WTC11 (cell line): Measurements from ENCODE around the gene FAM32A. TPM values are rescaled to one million over a fixed set of nuclear protein-coding genes. Genes with fewer than 3 reads are reported as not detected.

Source experiments
- ATAC-seq: fragments of 200-7000 bp; cut with Tn5 transposase; 2 replicates; pipeline ENCODE4 v1.10.0; 2021; ENCODE audit warnings: mild to moderate bottlenecking, moderate library complexity
- CTCF ChIA-PET: fragments of 300-600 bp; sonication (Branson Sonifier 250); formaldehyde crosslinking; loops from one replicate; lab custom pipeline; 2021; ENCODE audit warnings: antibody characterized with exemption; lab: Charles Lee
- POLR2A ChIA-PET: fragments of 350-600 bp; sonication (Branson Sonifier 250); formaldehyde crosslinking; loops from one replicate; lab custom pipeline; 2021; ENCODE audit warnings: antibody characterized with exemption; lab: Charles Lee
- DNase-seq: peaks from one replicate; pipeline ENCODE4 v3.0.0; 2021; ENCODE audit warnings: low spot score
- H3K27ac Mint-ChIP-seq: 2 replicates; pipeline ENCODE4 v1.8.0; 2021; ENCODE audit warnings: mixed read lengths
- H3K27me3 Mint-ChIP-seq: 2 replicates; pipeline ENCODE4 v1.8.0; 2021; ENCODE audit warnings: low read depth, mild to moderate bottlenecking, moderate library complexity, mixed read lengths
- H3K36me3 Mint-ChIP-seq: 2 replicates; pipeline ENCODE4 v1.8.0; 2021; ENCODE audit warnings: mixed read lengths
- H3K4me1 Mint-ChIP-seq: 2 replicates; pipeline ENCODE4 v1.8.0; 2022; ENCODE audit warnings: mixed read lengths
- H3K4me3 Mint-ChIP-seq: 2 replicates; pipeline ENCODE4 v1.8.0; 2021; ENCODE audit warnings: mild to moderate bottlenecking, moderate library complexity, mixed read lengths
- H3K9me3 Mint-ChIP-seq: 2 replicates; pipeline ENCODE4 v1.8.0; 2021; ENCODE audit warnings: mixed read lengths
- FOXJ3 ChIP-seq: sonication (generic); formaldehyde crosslinking; IDR thresholded peaks from 2 replicates; pipeline ENCODE4 v1.9.0; 2021; ENCODE audit warnings: missing genetic modification reagents, mild to moderate bottlenecking, borderline replicate concordance
- HMGA2 ChIP-seq: fragments of 250-450 bp; sonication (Bioruptor Pico); IDR thresholded peaks from 2 replicates; pipeline ENCODE4 v1.4.0; 2021; ENCODE audit warnings: mild to moderate bottlenecking, moderate library complexity
- IRF2 ChIP-seq: sonication (generic); formaldehyde crosslinking; IDR thresholded peaks from 2 replicates; pipeline ENCODE4 v1.8.0; 2022; ENCODE audit warnings: low read depth, missing genetic modification reagents, borderline replicate concordance
- PRRX2 ChIP-seq: fragments of 250-450 bp; sonication (Bioruptor Pico); IDR thresholded peaks from 2 replicates; pipeline ENCODE4 v1.8.0; 2021; ENCODE audit warnings: mild to moderate bottlenecking
- SMAD3 ChIP-seq: sonication (generic); formaldehyde crosslinking; IDR thresholded peaks from 2 replicates; pipeline ENCODE4 v1.8.0; 2022; ENCODE audit warnings: missing genetic modification reagents, mild to moderate bottlenecking, borderline replicate concordance
- total RNA-seq: library from RNA; stranded (reverse); gene quantifications from 3 replicates; pipeline ENCODE4 v1.2.3, GENCODE V29; 2021
- TF ChIP-seq, protein P1 (sequence below): fragments of 250-450 bp; sonication (Bioruptor Pico); IDR thresholded peaks from 2 replicates; pipeline ENCODE4 v1.9.0; 2021; ENCODE audit warnings: mild to moderate bottlenecking
- TF ChIP-seq, protein P2 (sequence below): fragments of 250-450 bp; sonication (Bioruptor Pico); IDR thresholded peaks from 2 replicates; pipeline ENCODE4 v1.8.0; 2021; ENCODE audit warnings: mild to moderate bottlenecking
- TF ChIP-seq, protein P3 (sequence below): sonication (generic); formaldehyde crosslinking; IDR thresholded peaks from 2 replicates; pipeline ENCODE4 v1.8.0; 2022; ENCODE audit warnings: mild to moderate bottlenecking, missing genetic modification reagents
- TF ChIP-seq, protein P4 (sequence below): sonication (generic); formaldehyde crosslinking; IDR thresholded peaks from 2 replicates; pipeline ENCODE4 v1.8.0; 2023; ENCODE audit warnings: mild to moderate bottlenecking, missing genetic modification reagents
- TF ChIP-seq, protein P5 (sequence below): fragments of 250-450 bp; sonication (Bioruptor Pico); IDR thresholded peaks from 2 replicates; pipeline ENCODE4 v1.9.0; 2021; ENCODE audit warnings: mild to moderate bottlenecking, borderline replicate concordance
- TF ChIP-seq, protein P6 (sequence below): sonication (generic); formaldehyde crosslinking; IDR thresholded peaks from 2 replicates; pipeline ENCODE4 v1.8.0; 2022; ENCODE audit warnings: missing genetic modification reagents

FAM32A gene
- total RNA-seq, 1 experiment from 2014 or later: 62.2 TPM

DNA sequence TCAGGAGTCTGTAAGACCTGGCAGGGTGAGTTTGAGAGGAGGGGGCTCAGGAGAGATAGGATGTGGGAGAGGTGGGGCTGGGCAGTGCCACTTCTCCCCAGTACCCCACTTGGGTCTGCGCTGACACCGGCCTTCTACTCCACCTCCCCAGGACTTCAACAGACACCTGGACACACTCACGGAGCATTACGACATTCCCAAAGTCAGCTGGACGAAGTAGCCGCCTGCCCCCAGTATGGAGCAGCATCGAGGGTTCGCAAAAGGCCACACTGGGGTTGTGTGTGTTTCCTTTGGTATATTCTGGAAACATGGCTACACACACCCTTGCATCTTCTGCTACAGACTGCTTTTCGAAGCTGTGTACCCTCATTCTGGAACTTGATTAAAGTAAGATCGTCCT, 5.5 kb downstream of the FAM32A start:
- DNase-seq (no peak), ATAC-seq (no peak)
- ChIA-PET CTCF (no interaction called here), POLR2A (no interaction called here)
- Mint-ChIP-seq H3K9me3 (no peaks in the 10 kb centered on the region), H3K27ac (no peak overlapping the region), H3K4me1 (peaks cover 8% of the 10 kb centered on the region), H3K27me3 (no peaks in the 10 kb centered on the region; the same call in 1 of the 2 replicates), H3K36me3 (peaks cover 38% of the 10 kb centered on the region), H3K4me3 (no peak overlapping the region)
- no peak for TF ChIP-seq FOXJ3 (CRISPR knock-in tag)
- TF ChIP-seq, protein P1, sequence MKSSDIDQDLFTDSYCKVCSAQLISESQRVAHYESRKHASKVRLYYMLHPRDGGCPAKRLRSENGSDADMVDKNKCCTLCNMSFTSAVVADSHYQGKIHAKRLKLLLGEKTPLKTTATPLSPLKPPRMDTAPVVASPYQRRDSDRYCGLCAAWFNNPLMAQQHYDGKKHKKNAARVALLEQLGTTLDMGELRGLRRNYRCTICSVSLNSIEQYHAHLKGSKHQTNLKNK (CRISPR knock-in tag): no peak
- TF ChIP-seq, protein P2, sequence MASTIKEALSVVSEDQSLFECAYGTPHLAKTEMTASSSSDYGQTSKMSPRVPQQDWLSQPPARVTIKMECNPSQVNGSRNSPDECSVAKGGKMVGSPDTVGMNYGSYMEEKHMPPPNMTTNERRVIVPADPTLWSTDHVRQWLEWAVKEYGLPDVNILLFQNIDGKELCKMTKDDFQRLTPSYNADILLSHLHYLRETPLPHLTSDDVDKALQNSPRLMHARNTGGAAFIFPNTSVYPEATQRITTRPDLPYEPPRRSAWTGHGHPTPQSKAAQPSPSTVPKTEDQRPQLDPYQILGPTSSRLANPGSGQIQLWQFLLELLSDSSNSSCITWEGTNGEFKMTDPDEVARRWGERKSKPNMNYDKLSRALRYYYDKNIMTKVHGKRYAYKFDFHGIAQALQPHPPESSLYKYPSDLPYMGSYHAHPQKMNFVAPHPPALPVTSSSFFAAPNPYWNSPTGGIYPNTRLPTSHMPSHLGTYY (CRISPR knock-in tag): no peak
- TF ChIP-seq PRRX2: no peak

DNA sequence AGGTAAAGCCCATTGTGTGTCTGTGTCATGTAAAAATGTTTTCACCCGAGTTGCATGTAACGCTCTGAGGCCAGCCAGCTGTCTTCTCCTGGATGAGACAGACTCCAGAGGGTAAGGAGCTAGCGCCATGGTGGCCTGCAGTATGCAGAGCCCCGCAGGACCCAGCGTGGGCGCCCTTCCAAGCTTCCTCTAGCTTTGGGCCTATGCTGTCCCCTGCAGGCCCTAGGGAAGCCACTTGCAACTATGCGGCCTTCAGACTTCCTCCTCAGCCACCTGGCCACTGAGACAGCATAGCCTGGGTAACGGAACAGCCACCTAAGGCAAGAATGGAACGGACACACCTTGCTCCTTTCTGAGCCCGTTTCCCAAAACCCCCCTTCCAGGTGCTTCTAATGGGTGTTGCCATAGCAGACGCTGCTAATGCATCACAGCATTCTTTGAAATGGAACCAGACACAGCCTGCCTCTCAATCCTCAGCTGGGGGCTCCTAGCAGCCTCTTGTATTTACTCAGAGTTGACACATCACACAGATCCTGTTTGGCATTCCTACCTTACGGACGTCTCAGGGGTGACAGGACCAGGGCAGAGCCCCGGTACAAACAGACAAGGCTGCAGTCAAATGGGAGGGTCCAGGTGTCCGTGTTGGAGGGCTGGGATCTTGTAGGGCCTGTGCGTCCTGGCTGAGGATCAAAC, 6.2 kb downstream of the FAM32A start:
- POLR2A ChIA-PET: no interaction called here
- TF ChIP-seq, protein P3, sequence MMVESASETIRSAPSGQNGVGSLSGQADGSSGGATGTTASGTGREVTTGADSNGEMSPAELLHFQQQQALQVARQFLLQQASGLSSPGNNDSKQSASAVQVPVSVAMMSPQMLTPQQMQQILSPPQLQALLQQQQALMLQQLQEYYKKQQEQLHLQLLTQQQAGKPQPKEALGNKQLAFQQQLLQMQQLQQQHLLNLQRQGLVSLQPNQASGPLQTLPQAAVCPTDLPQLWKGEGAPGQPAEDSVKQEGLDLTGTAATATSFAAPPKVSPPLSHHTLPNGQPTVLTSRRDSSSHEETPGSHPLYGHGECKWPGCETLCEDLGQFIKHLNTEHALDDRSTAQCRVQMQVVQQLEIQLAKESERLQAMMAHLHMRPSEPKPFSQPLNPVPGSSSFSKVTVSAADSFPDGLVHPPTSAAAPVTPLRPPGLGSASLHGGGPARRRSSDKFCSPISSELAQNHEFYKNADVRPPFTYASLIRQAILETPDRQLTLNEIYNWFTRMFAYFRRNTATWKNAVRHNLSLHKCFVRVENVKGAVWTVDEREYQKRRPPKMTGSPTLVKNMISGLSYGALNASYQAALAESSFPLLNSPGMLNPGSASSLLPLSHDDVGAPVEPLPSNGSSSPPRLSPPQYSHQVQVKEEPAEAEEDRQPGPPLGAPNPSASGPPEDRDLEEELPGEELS (CRISPR knock-in tag): no peak
- TF ChIP-seq SMAD3: no peak
- no peak for TF ChIP-seq HMGA2 (CRISPR knock-in tag)
- TF ChIP-seq, protein P4, sequence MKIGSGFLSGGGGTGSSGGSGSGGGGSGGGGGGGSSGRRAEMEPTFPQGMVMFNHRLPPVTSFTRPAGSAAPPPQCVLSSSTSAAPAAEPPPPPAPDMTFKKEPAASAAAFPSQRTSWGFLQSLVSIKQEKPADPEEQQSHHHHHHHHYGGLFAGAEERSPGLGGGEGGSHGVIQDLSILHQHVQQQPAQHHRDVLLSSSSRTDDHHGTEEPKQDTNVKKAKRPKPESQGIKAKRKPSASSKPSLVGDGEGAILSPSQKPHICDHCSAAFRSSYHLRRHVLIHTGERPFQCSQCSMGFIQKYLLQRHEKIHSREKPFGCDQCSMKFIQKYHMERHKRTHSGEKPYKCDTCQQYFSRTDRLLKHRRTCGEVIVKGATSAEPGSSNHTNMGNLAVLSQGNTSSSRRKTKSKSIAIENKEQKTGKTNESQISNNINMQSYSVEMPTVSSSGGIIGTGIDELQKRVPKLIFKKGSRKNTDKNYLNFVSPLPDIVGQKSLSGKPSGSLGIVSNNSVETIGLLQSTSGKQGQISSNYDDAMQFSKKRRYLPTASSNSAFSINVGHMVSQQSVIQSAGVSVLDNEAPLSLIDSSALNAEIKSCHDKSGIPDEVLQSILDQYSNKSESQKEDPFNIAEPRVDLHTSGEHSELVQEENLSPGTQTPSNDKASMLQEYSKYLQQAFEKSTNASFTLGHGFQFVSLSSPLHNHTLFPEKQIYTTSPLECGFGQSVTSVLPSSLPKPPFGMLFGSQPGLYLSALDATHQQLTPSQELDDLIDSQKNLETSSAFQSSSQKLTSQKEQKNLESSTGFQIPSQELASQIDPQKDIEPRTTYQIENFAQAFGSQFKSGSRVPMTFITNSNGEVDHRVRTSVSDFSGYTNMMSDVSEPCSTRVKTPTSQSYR (CRISPR knock-in tag): no peak
- TF ChIP-seq FOXJ3 (CRISPR knock-in tag): no peak
- TF ChIP-seq, protein P5, sequence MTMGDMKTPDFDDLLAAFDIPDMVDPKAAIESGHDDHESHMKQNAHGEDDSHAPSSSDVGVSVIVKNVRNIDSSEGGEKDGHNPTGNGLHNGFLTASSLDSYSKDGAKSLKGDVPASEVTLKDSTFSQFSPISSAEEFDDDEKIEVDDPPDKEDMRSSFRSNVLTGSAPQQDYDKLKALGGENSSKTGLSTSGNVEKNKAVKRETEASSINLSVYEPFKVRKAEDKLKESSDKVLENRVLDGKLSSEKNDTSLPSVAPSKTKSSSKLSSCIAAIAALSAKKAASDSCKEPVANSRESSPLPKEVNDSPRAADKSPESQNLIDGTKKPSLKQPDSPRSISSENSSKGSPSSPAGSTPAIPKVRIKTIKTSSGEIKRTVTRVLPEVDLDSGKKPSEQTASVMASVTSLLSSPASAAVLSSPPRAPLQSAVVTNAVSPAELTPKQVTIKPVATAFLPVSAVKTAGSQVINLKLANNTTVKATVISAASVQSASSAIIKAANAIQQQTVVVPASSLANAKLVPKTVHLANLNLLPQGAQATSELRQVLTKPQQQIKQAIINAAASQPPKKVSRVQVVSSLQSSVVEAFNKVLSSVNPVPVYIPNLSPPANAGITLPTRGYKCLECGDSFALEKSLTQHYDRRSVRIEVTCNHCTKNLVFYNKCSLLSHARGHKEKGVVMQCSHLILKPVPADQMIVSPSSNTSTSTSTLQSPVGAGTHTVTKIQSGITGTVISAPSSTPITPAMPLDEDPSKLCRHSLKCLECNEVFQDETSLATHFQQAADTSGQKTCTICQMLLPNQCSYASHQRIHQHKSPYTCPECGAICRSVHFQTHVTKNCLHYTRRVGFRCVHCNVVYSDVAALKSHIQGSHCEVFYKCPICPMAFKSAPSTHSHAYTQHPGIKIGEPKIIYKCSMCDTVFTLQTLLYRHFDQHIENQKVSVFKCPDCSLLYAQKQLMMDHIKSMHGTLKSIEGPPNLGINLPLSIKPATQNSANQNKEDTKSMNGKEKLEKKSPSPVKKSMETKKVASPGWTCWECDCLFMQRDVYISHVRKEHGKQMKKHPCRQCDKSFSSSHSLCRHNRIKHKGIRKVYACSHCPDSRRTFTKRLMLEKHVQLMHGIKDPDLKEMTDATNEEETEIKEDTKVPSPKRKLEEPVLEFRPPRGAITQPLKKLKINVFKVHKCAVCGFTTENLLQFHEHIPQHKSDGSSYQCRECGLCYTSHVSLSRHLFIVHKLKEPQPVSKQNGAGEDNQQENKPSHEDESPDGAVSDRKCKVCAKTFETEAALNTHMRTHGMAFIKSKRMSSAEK (CRISPR knock-in tag): no peak
- TF ChIP-seq IRF2 (CRISPR knock-in tag): no peak
- TF ChIP-seq PRRX2: no peak
- TF ChIP-seq, protein P6, sequence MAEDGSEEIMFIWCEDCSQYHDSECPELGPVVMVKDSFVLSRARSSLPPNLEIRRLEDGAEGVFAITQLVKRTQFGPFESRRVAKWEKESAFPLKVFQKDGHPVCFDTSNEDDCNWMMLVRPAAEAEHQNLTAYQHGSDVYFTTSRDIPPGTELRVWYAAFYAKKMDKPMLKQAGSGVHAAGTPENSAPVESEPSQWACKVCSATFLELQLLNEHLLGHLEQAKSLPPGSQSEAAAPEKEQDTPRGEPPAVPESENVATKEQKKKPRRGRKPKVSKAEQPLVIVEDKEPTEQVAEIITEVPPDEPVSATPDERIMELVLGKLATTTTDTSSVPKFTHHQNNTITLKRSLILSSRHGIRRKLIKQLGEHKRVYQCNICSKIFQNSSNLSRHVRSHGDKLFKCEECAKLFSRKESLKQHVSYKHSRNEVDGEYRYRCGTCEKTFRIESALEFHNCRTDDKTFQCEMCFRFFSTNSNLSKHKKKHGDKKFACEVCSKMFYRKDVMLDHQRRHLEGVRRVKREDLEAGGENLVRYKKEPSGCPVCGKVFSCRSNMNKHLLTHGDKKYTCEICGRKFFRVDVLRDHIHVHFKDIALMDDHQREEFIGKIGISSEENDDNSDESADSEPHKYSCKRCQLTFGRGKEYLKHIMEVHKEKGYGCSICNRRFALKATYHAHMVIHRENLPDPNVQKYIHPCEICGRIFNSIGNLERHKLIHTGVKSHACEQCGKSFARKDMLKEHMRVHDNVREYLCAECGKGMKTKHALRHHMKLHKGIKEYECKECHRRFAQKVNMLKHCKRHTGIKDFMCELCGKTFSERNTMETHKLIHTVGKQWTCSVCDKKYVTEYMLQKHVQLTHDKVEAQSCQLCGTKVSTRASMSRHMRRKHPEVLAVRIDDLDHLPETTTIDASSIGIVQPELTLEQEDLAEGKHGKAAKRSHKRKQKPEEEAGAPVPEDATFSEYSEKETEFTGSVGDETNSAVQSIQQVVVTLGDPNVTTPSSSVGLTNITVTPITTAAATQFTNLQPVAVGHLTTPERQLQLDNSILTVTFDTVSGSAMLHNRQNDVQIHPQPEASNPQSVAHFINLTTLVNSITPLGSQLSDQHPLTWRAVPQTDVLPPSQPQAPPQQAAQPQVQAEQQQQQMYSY: no peak
- Mint-ChIP-seq H3K9me3 (no peaks in the 10 kb centered on the region), H3K27me3 (no peaks in the 10 kb centered on the region; the same call in 1 of the 2 replicates), H3K27ac (no peak overlapping the region), H3K4me3 (no peak overlapping the region), H3K36me3 (peaks cover 38% of the 10 kb centered on the region), H3K4me1 (peaks cover 8% of the 10 kb centered on the region)
- CTCF ChIA-PET: no interaction called here
- DNase-seq (no peak), ATAC-seq (no peak)
